Activated T-helper 1 cell treated with anti-CD3 and anti-CD28 coated beads, Interleukin-2, amount 50 U/mL, for 16 hours (primary cell): Measurements from ENCODE around the gene KRT75.

Experiments
- DNase-seq, 2 donors: peaks; one replicate each; pipeline ENCODE4 v3.0.0-alpha.2; 2020; ENCODE audit warnings: low read depth in 1 of 2, low spot score in 1 of 2

Gene KRT75

DNA sequence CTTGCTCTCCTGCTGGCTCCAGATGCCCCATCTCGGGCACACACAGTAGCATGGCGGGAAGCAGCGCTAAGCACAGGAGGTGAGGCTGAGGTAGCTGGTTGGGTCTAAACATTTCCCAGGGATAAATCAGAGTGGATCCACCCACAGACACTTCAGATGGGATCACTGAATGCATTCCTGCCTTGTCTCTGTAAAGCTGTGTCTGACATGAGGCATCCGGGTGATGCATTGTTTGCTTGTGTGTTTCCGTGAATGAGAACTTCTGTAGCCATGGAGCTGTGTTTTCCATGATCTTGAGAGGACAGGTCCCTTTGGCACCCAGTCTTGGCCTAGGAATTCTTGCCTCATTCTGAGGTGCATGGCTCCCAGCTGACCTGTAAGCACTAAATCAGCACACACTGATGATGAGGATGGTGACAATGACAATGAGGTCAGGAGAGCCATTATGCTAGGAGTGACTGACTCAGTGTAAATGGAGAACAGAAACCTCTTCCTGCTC, 6.7 kb upstream of the KRT75 start:
- no peak for DNase-seq

GRCh38 chr12:52439845-52440244, 5.7 kb upstream of the KRT75 start:
- no peak for DNase-seq

DNA sequence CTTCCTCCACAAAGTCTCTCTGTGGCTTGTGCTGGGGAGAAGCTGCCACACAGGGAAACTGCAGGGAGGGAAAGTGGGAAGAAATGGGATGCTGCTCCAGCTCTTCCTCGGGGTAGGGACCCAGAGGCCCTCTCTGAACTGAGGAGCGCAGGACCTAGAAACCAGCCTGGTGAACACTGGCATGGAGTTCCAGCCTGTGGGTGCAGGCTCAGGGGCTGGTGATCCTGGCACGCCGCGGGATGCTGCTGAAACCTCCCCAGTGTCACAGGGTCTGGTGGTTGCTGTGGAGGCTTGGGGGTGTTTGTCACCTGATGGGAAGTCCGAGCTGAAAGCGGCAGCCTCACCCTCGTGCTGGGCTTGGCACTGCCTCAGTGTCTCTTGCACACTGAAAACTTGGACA, 5.2 kb upstream of the KRT75 start:
- DNase-seq = no peak

- DNase-seq = no peak
Measured at GRCh38 chr12:52438305-52439301, 4.4 kb upstream of the KRT75 start.

DNA sequence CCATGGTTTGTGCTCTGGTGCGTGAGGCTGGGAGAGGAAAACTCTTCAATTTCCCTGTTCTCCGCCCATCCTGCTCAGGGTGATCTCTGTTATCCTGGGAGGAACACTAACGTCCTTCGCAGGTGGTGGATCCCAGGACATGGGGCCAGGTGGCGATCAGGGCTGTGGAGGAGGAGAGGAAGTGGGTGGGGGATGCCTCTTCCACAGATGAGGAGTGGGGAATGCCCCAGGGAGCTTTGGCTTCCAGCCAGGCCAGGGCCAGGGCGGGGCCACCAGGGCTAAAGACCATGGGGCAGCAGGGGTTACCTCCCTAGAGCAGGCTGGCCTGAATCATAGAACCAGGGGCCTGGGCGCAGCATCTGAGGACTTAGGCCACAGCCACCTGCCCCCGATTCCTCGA, 3.3 kb upstream of the KRT75 start:
- DNase-seq = no peak

DNA sequence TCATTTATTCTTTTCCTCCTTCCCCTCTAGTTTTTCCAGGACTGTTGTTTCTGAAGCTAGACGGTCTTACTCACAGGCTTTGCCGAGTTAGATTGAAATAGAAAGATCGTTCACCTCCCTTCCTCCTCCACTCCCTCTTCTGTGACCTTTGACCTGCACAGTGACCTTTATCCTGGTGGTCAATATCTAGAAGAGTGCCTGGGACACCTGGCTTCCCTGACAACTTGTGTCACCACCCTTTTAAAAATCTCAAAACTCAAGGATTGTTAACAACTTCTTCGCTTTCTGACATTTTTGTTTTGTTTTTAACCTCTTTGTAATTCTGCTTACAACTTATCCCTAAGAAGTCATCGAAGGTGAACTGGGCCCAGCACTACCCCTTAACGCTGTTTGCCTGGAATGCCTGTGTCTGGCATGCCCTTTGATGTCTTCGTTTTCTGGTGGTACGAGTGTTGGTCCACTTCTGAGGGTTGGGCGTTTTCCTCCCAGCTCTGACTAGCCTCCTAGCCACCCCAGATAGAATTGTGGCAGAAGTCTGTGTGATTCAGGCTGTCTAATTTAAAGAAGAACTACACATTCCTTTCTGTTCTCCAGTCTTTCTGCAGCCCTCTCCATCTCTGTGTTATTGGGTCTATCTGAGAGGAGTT, 2.8 kb upstream of the KRT75 start:
- DNase-seq = no peak

GRCh38 chr12:52436000-52436827, 2.0 kb upstream of the KRT75 start:
- no peak for DNase-seq

GRCh38 chr12:52435659-52435999, 1.5 kb upstream of the KRT75 start:
- DNase-seq = no peak

- no peak for DNase-seq
Measured at GRCh38 chr12:52434760-52435530, 774 bp upstream of the KRT75 start.

DNA sequence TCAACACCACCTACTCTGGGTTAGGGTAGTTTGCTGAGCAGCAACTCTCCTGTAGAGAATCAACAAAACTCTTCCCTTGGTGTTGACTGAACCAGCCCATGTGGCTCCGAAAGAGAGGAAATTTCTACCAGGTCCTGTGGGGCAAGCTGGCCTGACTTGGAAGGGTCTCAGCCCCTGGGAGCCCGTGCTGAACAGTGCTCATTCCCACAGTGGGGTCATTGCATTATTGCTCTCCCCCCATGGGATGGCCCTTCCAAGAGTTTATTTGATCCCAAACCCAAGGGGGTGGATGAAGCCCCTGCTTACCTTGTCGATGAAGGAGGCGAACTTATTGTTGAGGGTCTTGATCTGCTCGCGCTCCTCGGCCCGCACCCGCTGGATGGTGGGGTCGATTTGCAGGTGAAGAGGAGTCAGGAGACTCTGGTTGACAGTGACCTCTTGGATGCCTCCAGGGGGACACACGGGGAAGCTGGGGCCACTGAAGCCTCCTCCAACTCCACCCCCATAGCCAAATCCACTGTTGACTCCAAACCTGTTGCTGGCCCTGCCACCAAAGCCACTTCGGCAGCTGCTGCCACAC, 580 bp downstream of the KRT75 start:
- DNase-seq = no peak

- DNase-seq = no peak
Measured at GRCh38 chr12:52432559-52433207, 1.5 kb downstream of the KRT75 start.

GRCh38 chr12:52428121-52428520, 6.0 kb downstream of the KRT75 start:
- no peak for DNase-seq

DNA sequence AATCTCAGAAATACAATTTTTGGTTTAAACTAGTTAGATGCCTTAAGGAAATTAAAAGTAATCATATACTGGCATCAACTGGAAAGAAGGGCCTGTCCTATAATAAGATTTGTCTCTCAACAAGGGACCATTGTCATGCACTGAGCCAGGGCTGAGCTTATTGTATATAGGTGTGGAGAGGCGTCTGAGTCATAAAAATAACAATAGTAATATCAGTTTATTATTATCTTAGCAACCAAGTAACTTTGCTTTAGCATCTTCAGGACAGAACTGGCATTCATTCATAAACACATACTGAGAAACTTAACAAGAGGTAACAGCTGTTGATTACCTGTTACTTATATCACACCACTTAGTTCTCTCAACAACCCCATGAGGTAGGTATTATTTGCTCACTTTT, 7.1 kb downstream of the KRT75 start:
- no peak for DNase-seq

- no peak for DNase-seq
Measured at GRCh38 chr12:52426034-52426433, 8.1 kb downstream of the KRT75 start.

DNA sequence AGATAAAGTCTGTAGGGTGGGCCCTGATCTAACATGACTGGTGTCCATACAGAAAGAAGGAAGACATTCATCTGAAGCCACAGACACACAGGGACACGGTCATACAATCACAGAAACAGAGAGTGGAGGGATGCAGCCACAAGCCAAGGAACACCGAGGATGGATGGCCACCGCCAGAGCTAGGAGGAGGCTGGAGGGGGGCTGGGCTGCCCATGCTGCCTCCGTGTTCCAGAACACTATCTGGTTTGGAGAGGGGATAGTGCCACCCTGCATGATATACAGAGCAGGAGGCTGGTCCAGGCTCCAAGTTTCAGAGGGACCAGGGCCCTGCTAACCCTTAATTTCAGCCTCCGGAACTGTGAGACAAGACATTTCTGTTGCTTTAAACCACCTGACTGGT, 8.7 kb downstream of the KRT75 start:
- DNase-seq = no peak

DNA sequence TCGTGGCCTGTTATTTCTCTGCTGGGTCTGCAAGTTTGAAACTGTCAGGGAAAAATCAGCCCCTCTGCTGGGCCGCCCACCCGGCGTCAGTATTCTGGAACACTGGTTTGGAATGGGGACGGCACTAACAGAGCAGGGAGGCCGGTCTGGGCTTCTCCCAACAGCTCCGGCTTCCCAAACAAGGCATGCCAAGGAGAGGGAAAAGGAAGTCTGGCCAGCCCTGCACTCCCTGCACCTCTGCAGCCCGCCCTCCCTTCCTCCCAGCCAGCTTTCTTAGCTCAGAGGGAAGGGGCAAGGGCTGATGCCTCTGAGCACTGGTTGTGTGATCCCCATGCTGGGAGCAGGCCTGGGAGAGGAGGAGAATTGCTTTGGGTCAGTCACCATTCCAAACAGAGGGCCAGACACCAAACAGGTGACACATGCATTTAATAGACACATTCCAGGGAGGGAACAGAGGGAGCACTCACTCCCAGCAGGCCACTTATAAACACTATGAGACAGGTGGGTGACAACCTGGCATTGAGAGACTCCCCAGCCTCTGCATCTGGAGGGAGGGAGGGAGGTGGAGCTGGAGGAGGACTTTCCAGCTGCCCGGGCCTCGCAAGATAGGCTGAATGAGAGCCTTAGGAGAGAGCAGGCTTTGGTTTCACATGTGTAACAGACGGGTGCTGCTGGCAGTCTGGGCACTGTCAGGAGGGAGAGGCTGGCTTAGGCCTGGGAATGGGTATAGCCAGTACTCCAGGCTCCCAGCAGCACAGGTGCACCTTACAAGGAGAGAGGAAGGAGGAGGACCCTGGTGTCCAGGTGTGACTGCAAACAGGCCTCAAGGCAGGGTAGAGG, 10.3 kb downstream of the KRT75 start:
- no peak for DNase-seq

- no peak for DNase-seq
Measured at GRCh38 chr12:52423035-52423434, 11.1 kb downstream of the KRT75 start.

DNA sequence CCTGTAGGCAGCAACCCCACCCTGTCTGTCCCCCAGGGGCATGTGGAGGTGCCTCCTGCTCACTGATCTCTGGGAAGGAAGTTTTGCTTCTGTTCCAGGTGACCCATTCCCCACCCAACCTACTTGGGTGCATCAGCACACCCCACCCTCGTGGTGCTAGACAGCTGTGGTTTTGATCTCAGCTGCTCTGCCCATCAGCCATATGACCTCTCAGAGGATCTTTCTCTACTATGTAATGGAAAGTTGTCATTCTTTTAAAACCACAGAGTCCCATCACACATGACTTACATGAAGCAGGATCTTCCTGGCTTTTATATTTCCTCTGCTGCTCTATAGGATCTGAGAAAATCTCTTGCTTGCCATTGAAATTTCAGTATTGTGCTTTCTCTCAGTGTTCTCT, 14.5 kb downstream of the KRT75 start:
- DNase-seq = no peak

DNA sequence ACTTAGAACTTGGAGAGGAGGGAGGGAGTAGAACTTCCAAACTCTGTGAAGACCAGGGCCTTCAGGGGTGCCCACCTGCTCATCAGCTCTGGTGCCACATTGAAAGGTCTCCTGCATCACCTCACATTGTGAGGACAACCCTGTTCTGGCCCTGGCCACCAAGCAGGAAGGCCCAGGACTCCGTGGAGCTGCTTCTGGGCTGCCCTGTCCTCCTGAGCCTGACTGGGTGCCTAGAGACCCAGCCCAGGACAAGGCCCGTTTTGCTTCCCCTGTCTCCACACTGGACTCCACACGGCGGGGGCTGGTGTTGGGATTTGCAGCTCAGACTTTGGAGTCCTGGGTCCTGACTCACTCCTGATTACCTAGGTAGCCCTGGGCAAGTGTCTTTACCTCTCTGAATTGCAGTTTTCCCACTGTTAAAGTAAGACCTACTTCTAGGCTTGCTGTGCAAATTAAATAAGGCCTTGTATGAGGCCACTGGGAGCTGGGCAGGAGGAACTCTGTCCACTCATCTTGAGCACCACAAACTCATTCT, 15.5 kb downstream of the KRT75 start:
- no peak for DNase-seq
